PFSK-1 (cell line): Measurements from ENCODE around the gene RPL12.

ENCODE experiments used
- POLR2AphosphoS5 ChIP-seq: IDR thresholded peaks from 2 replicates; pipeline ENCODE4 v1.6.1; 2012; ENCODE audit warnings: low read depth, mild to moderate bottlenecking, control low read depth, low read length, moderate library complexity
- SIN3A ChIP-seq: IDR thresholded peaks from 2 replicates; pipeline ENCODE4 v1.6.1; 2012; ENCODE audit warnings: mild to moderate bottlenecking, low read length, moderate library complexity, borderline replicate concordance; ENCODE audit not compliant: insufficient read depth

DNA sequence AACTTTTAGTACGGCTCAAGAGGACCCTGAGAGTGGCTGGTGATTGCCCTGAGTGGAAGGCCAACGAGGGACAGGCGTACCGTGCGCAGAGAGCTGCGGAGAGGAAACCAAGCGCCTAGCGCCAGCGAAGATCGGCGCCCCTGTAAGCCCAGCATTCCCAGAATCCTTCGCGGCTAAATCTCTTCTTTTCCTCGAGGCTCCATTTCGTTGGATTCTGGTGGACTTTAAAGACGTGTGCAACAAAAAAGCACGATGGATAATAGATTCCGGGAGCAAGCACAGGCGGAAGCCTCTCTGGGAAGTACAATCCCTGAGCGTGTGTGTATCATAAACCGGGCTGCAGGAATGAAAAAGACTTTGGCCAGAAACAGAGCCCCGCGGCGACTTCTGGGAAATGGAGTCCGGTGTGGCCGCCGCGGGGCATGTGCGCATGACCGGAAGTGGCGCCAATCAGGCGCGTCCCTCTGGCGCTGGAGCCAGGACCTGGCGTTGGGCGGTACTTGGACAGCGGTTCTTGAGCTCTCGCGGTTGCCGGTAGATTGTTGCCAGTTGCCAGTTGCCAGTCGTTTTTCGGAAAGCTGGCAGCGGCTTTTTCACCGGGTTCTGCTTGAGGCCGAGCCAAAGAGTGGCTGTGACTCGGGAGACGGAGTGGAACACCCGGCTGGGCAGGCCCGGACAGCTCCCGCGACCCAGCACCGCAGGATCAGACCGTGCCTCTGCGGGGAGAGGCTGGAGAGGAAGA is 27.1 kb downstream of the RPL12 start, which contains the start of gene ZNF79:
- TF ChIP-seq POLR2AphosphoS5 (peak; percentile 75), SIN3A (peak; percentile 64; the same call in 1 of the 2 replicates)
